Globus pallidus (tissue), 1 donor: ENCODE data around the gene GBF1.

Source experiments
- DNase-seq: peaks from one replicate; pipeline ENCODE4 v3.0.0-alpha.2; 2015; ENCODE audit warnings: low spot score

The GBF1 gene

GRCh38 chr10:102424145-102424544, 178.8 kb downstream of the GBF1 start:
- no peak for DNase-seq

DNA sequence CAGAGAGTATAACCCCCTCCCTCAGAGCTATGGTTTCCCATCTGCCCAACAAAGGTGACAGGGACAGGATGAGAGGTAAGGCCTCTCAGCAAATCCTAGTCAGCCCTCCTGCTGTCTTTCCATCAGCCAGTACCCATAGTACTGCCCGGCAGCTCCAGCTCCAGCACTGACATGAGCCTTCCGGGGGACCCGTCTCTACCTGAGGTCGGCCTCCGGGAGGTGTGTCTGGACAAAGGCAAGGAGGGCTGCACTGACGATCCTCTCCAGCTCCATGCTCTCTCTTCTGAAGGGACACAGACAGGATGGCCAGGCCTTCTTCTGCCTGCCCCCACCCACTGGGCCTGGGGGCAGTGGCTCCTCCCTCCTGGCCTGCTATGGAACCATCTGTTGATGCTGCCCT, 179.6 kb downstream of the GBF1 start:
- DNase-seq, result no peak

- DNase-seq, result no peak
Measured at GRCh38 chr10:102425444-102425843, 180.1 kb downstream of the GBF1 start.

- no peak for DNase-seq
Measured at GRCh38 chr10:102426803-102427287, 181.5 kb downstream of the GBF1 start.

GRCh38 chr10:102429468-102429867, 184.1 kb downstream of the GBF1 start:
- DNase-seq, result no peak

- no peak for DNase-seq
Measured at GRCh38 chr10:102431452-102432124, 186.3 kb downstream of the GBF1 start.
